Glomerular visceral epithelial cell (primary cell): ENCODE data around the gene FAF1.

Experiments used
- DNase-seq: peaks from one replicate; pipeline ENCODE4 v3.0.0-alpha.2; 2016; ENCODE audit errors: extremely low spot score

FAF1 gene

GRCh38 chr1:50978144-50978851 lies 18.2 kb upstream of the FAF1 start:
- peak; percentile 78 for DNase-seq

- DNase-seq = peak; percentile 73
Measured at GRCh38 chr1:50977575-50978143, 17.6 kb upstream of the FAF1 start.

- peak; percentile 76 for DNase-seq
Measured at GRCh38 chr1:50976890-50977574, 17.0 kb upstream of the FAF1 start.

GRCh38 chr1:50976111-50976889 lies 16.2 kb upstream of the FAF1 start:
- DNase-seq = no peak

- DNase-seq = no peak
Measured at GRCh38 chr1:50975436-50975835, 15.4 kb upstream of the FAF1 start.

GRCh38 chr1:50974618-50974935 lies 14.5 kb upstream of the FAF1 start:
- DNase-seq = no peak

GRCh38 chr1:50973875-50974617 lies 14.0 kb upstream of the FAF1 start:
- DNase-seq = no peak

- no peak for DNase-seq
Measured at GRCh38 chr1:50973255-50973654, 13.2 kb upstream of the FAF1 start.

GRCh38 chr1:50972766-50973165 lies 12.7 kb upstream of the FAF1 start:
- no peak for DNase-seq

- DNase-seq = no peak
Measured at GRCh38 chr1:50971748-50972305, 11.8 kb upstream of the FAF1 start.

- no peak for DNase-seq
Measured at GRCh38 chr1:50970931-50971582, 11.0 kb upstream of the FAF1 start.

- DNase-seq = no peak
Measured at GRCh38 chr1:50970509-50970887, 10.4 kb upstream of the FAF1 start.

GRCh38 chr1:50969611-50970508 lies 9.8 kb upstream of the FAF1 start, which contains the start of gene CDKN2C:
CDKN2C (plus strand) TSS chr1:50970245; CDS start chr1:50970369, 124 bp downstream.
- DNase-seq = peak; percentile 90

GRCh38 chr1:50968821-50969610 lies 8.9 kb upstream of the FAF1 start:
- no peak for DNase-seq

GRCh38 chr1:50968158-50968820 lies 8.2 kb upstream of the FAF1 start:
- peak; percentile 95 for DNase-seq

- no peak for DNase-seq
Measured at GRCh38 chr1:50967416-50968157, 7.5 kb upstream of the FAF1 start.

GRCh38 chr1:50966991-50967390 lies 6.9 kb upstream of the FAF1 start:
- no peak for DNase-seq

GRCh38 chr1:50964863-50965262 lies 4.8 kb upstream of the FAF1 start:
- DNase-seq = no peak
